Activated T-cell treated with anti-CD3 and anti-CD28 coated beads for 4 hours (primary cell): ENCODE data around the gene SYCE3.

ENCODE experiments used
- DNase-seq: peaks from one replicate; pipeline ENCODE4 v3.0.0-alpha.2; 2020

Gene SYCE3

GRCh38 chr22:50516068-50516467, 46.7 kb downstream of the SYCE3 start:
- no peak for DNase-seq

DNA sequence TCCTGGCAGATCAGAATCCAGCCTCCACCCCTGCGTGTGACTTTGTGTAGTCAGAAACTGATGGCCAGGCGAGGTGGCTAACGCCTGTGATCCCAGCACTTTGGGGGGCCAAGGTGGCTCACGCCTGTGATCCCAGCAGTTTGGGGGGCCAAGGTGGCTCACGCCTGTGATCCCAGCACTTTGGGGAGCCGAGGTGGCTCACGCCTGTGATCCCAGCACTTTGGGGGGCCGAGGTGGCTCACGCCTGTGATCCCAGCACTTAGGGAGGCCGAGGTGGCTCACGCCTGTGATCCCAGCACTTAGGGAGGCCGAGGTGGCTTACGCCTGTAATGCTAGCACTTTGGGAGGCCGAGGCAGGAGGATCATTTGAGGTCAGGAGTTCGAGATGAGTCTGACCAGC, 49.5 kb downstream of the SYCE3 start:
- no peak for DNase-seq

- no peak for DNase-seq
These were observed 53.8 kb downstream of the SYCE3 start for GRCh38 chr22:50508897-50509296.

GRCh38 chr22:50507991-50508884, 54.5 kb downstream of the SYCE3 start, which contains the start of gene NCAPH2:
NCAPH2 (plus strand) TSS chr22:50508224; CDS start chr22:50508338, 114 bp downstream.
- peak; percentile 98 for DNase-seq

- DNase-seq: peak; percentile 92
These were observed 55.2 kb downstream of the SYCE3 start, which contains the start of gene LMF2 for GRCh38 chr22:50507421-50507990. LMF2 (minus strand) TSS chr22:50507702; CDS start chr22:50507675, 27 bp downstream.

- DNase-seq: no peak
These were observed 55.9 kb downstream of the SYCE3 start for GRCh38 chr22:50506611-50507420.

GRCh38 chr22:50505776-50506610, 56.7 kb downstream of the SYCE3 start:
- no peak for DNase-seq

DNA sequence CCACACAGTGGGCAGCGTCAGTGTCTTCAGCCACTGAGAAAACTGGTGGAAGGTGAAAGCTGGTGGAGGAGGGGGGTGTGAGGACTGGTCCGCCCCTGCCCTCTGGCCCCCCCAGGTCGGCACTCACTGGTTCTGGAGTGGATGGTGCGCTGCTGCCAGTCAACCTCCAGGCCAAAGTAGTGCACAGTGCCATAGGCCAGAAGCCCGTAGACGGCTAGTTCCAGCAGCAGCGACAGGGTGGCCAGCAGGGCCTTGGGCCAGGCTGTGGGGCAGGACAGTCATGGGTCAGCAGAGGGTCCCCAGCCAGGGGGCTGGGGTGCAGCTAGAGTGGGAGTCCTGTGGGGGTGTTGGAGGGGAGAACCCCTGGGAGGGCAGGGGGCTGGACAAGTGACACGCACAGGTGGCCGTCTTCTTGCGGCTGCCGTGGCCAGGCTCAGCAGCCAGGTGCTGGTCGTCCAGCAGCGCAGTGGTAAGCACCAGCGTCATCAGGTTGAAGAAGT, 57.4 kb downstream of the SYCE3 start:
- DNase-seq: no peak

DNA sequence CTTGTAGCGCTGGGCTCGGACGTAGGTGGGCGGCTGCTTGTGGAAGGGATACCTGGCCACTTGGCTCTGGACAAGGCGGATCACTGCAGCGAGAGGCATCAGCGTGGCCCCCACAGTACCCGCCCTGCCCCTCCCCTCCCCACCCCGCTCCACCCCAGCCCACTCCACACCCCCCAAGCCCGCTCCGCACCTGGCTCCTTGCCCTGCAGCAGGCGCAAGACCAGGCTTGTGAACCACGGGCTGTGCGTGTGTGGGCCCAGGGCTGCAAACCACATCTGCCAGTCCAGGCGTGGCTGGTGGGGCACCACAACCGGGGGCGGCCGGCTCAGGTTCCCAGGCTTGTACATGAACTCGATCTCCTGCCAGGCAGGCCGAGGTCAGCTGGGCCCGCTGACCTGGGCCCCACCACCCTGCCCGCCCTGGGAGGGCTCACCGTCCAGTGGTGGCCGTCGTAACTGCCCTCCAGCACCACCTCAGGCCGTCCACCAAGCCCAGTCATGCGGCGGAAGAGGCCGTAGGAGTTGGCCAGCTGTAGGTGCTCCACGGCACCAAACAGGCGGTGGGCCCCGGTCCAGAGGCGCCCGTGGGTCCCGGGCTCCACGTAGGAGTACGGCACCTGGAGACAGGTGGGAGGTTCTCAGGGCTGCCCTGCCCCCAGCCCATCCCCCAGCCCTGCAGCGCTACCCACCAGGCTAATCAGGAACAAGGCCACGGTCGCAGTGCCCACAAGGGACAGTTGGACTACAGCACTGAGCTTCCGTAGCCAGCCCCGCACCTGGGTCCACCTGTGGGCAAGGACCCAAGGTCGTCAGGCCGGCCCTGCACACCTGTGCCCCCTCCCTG, 58.1 kb downstream of the SYCE3 start:
- DNase-seq: no peak

DNA sequence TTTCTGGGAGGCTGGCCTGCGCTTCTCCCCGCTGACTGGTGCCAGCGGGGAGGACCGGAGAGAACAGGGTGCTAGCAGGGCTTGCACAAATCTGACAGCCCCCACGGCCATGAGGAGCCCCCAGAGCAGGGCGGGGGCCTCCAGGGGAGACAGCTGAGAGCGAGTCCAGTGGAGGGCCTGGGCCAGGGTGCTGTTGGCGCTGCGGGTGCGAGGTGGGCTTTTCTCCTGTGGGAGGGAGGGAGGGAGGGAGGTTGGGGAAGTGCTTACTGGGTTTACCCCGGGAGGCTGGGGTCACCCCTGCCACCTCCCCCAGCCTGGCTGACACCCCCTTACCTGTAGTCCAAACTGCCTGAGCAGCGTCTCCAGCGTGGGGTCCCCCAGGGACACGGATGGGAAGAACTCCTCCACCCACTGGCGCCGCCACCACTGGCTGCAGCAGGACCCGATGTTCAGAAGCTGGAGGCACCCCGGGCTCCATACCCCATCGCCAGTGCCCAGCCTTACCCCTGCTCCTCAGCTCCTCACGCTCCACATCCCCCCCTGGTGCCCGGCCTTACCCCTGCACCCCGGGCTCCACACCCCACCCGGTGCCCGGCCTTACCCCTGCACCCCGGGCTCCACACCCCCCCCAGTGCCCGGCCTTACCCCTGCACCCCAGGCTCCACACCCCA, 59.1 kb downstream of the SYCE3 start:
- DNase-seq: no peak

DNA sequence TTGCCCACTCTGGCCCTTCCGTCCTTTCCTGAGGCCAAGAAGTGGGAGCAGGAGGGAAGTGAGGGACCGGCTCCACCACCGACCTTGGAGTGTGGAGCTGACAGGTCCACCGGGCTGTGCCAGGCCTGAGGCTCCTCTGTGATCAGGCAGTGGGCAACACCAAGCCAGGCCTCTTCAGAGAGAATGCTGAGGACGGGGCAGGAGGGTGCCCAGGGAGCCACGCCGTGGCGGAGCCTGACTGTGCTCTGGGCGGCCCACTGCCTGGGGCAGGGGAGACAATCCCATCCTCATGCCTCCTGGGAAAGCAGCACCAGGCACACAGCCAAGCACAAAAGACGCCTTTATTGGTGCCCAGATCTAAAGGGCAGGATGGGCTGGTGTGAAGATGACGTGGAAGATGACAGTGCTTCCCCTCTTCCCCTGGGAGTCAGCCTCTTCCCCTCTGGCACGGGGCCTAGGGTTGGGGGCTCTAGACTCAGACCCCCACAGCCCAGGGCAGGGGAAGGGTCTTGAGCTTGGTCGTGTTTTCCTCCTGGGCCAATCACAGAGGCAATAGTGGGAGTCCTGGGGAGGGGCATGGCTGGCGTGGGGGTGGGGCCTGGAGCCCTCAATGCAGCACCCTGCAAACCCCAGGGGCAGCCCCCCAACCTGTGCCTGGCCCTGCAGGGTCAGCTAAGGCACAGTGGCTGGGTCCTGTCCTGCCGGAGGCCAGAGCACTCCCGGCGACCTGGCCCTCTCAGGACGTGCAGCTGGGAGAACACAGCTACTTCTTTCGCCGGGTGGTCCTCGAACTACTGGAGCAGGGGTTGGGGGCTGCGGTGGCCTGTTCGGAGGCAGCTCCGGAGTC, 59.9 kb downstream of the SYCE3 start:
- DNase-seq: no peak

GRCh38 chr22:50502096-50502495, 60.6 kb downstream of the SYCE3 start:
- DNase-seq: no peak
